HEK293T (cell line): ENCODE data around the gene GTPBP6.
"Not testable (repeated sequence)": the region's sequence is repeated elsewhere in the genome, so short reads cannot be mapped to it uniquely, and the experiment has no call there.

Experiments used
- ARNT ChIP-seq: fragments of 450-650 bp; IDR thresholded peaks from 2 replicates; pipeline ENCODE4 v1.6.1; 2017; ENCODE audit warnings: mild to moderate bottlenecking
- BHLHE40 ChIP-seq: fragments of 450-650 bp; IDR thresholded peaks from 2 replicates; pipeline ENCODE4 v1.6.1; 2016; ENCODE audit warnings: mild to moderate bottlenecking, moderate library complexity, borderline replicate concordance
- ELF4 ChIP-seq: fragments of 450-650 bp; IDR thresholded peaks from 2 replicates; pipeline ENCODE4 v1.6.1; 2017; ENCODE audit warnings: antibody characterized with exemption
- FOXK2 ChIP-seq: fragments of 450-650 bp; IDR thresholded peaks from 2 replicates; pipeline ENCODE4 v1.6.1; 2016; ENCODE audit warnings: mild to moderate bottlenecking
- L3MBTL2 ChIP-seq: fragments of 450-650 bp; conservative IDR thresholded peaks from 2 replicates; pipeline ENCODE4 v1.6.1; 2016; ENCODE audit warnings: mild to moderate bottlenecking
- PKNOX1 ChIP-seq: fragments of 450-650 bp; IDR thresholded peaks from 2 replicates; pipeline ENCODE4 v1.6.1; 2016
- SP1 ChIP-seq: fragments of 450-650 bp; IDR thresholded peaks from 2 replicates; pipeline ENCODE4 v1.6.1; 2017
- SUZ12 ChIP-seq: fragments of 450-650 bp; IDR thresholded peaks from 2 replicates; pipeline ENCODE4 v1.6.1; 2016; ENCODE audit warnings: mild to moderate bottlenecking
- ZNF384 ChIP-seq: fragments of 450-650 bp; IDR thresholded peaks from 2 replicates; pipeline ENCODE4 v1.6.1; 2016

DNA sequence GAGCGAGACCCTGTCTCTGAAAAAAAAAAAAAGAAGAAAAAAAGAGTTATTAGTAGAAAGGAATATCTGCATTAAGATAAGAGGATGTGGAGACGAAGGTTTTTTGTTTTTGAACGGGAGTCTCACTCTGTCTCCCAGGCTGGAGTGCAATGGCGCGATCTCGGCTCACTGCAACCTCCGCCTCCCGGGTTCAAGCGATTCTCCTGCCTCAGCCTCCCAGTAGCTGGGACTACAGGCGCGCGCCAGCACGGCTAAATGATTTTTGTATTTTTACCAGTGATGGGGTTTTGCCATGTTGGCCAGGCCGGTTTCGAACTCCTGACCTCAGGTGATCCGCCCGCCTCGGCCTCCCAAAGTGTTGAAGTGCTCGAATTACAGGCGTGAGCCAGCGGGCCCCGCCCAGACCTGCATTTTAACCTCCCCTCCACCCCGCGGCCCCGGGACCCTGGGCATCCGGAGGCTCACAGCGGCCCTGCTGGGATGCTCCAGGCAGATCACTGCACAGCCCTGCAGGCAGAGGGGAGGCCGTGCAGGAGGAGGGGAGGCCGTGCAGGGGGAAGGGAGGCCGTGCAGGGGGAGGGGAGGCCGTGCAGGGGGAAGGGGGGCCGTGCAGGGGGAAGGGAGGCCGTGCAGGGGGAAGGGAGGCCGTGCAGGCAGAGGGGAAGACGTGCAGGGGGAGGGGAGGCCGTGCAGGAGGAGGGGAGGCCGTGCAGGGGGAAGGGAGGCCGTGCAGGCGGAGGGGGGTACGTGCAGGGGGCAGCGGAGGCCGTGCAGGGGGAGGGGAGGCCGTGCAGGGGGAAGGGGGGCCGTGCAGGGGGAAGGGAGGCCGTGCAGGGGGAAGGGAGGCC, 38.6 kb downstream of the GTPBP6 start:
- TF ChIP-seq SP1, PKNOX1, ZNF384, ELF4, FOXK2, SUZ12, BHLHE40, L3MBTL2, ARNT: not testable (repeated sequence)
